ENCODE results near the gene THBS3. TPM values are rescaled to one million over a fixed set of nuclear protein-coding genes. Genes with fewer than 3 reads are reported as not detected.
A peak's percentile ranks its signal among the peaks of the same experiment; 100 is the strongest.

THBS3 gene
- total and polyA plus RNA-seq, 9 of the 15 experiments (the other 6 are each of a cell fraction or from before 2014, with no cell fraction given) = 0.59 to 8.3 (median 3.2) TPM

DNA sequence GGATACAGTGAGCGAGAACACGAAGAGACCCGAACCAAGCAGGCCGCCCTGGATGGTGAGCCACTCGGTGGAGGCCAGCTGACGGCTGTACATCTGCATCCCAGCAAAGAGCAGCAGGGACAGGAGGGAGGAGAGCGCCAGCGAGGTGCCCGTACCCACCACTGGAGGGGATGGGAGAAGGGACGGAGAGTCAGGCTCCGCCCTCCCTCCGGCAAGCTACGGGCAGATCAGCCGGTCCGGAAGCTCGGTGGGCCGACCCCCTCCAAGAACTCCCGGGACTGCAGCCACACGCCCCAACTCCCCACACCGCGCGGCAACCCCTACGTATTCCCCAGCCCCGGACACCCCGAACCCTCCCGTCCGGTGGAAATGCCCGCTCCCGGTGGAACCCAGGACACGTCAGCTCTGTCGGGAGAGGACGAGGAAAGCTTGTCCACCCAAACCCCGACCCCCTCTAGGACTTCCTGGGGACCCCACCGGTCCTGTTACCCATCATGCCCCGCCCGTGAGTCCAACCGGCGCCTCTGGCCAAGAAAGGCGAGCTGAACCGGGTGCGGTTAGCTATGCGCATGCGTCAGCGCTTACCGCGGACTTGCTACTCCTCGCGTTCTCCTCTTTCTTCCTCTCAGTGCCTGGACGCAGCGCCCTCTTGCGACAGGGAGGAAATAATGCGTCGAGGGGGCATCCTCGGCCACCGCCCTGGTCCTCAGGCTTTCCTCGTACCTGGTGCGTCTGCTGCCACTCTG is 34.8 kb downstream of the THBS3 start, which contains the start of gene KRTCAP2 (continued):
- TF ChIP-seq ZNF280B (CRISPR knock-in tag; IDR thresholded peaks at IDR 0.05) (no peak), TCF7L2 (IDR thresholded peaks at IDR 0.05; ENCODE audit: low read depth, low read length) (no peak), ZFP30 (CRISPR knock-in tag; IDR thresholded peaks at IDR 0.05; ENCODE audit: borderline replicate concordance) (no peak), ZEB2 (IDR thresholded peaks at IDR 0.05) (no peak), GABPB2 (CRISPR knock-in tag; conservative IDR thresholded peaks at IDR 0.05) (no peak), HLTF (IDR thresholded peaks at IDR 0.05) (no peak), ZNF253 (CRISPR knock-in tag; conservative IDR thresholded peaks at IDR 0.05) (no peak), RAD21 (CRISPR knock-in tag; conservative IDR thresholded peaks at IDR 0.05 in 1 of 2, IDR thresholded peaks at IDR 0.05 in 1 of 2) (peak in 1 of 2 experiments; percentile 47; a peak in 3 of 4 replicates), ZNF143 (CRISPR knock-in tag; IDR thresholded peaks at IDR 0.05) (peak; percentile 72), STAT5B (CRISPR knock-in tag; IDR thresholded peaks at IDR 0.05) (no peak), SAFB (IDR thresholded peaks at IDR 0.05; ENCODE audit: borderline replicate concordance, low read depth, low read length) (no peak), HDAC3 (IDR thresholded peaks at IDR 0.05; ENCODE audit: borderline replicate concordance, partially characterized antibody) (no peak), PHB (CRISPR knock-in tag; IDR thresholded peaks at IDR 0.05) (no peak), HCFC1 (IDR thresholded peaks at IDR 0.05; ENCODE audit: low read depth, low read length) (peak; percentile 67), ZNF518B (CRISPR knock-in tag; IDR thresholded peaks at IDR 0.05) (no peak), ZNF507 (tag; conservative IDR thresholded peaks at IDR 0.05) (no peak), KDM5B (IDR thresholded peaks at IDR 0.05; ENCODE audit: insufficient replicate concordance, low read depth, low read length) (peak; percentile 75), NFATC3 (IDR thresholded peaks at IDR 0.05) (no peak), ZNF140 (CRISPR knock-in tag; IDR thresholded peaks at IDR 0.05) (no peak), SLC30A9 (CRISPR knock-in tag; IDR thresholded peaks at IDR 0.05) (no peak), SRSF3 (IDR thresholded peaks at IDR 0.05; ENCODE audit: insufficient read depth, low read length) (no peak), POLR2AphosphoS2 (IDR thresholded peaks at IDR 0.05; ENCODE audit: low read length) (peak; percentile 61; the same call in 1 of the 2 replicates), HDAC6 (IDR thresholded peaks at IDR 0.05; ENCODE audit: low read depth, low read length) (no peak)
- TF ChIP-seq, protein P1, sequence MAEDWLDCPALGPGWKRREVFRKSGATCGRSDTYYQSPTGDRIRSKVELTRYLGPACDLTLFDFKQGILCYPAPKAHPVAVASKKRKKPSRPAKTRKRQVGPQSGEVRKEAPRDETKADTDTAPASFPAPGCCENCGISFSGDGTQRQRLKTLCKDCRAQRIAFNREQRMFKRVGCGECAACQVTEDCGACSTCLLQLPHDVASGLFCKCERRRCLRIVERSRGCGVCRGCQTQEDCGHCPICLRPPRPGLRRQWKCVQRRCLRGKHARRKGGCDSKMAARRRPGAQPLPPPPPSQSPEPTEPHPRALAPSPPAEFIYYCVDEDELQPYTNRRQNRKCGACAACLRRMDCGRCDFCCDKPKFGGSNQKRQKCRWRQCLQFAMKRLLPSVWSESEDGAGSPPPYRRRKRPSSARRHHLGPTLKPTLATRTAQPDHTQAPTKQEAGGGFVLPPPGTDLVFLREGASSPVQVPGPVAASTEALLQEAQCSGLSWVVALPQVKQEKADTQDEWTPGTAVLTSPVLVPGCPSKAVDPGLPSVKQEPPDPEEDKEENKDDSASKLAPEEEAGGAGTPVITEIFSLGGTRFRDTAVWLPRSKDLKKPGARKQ (CRISPR knock-in tag; IDR thresholded peaks at IDR 0.05) = no peak
